Left colon (tissue), 2 donors: ENCODE measurements around the gene UBE3B. TPM values are rescaled to one million over a fixed set of nuclear protein-coding genes. Genes with fewer than 3 reads are reported as not detected.

ENCODE experiments used
- ATAC-seq: fragments of 200-7000 bp; cut with Tn5 transposase; one replicate; pipeline ENCODE4 v1.9.1; 2020; ENCODE audit warnings: mild to moderate bottlenecking, moderate library complexity
- DNase-seq, 2 donors: peaks; one replicate each; pipeline ENCODE4 v3.0.0-alpha.2; 2020
- intact Hi-C, 2 donors: fragments of 100-400 bp; cut with DNase I in 1 of 2; cut with micrococcal nuclease in 1 of 2; formaldehyde crosslinking; loops; one replicate each; pipeline versions ENCODE4 v1.11.2 to v1.14.0; 2022; cut with DNase I, micrococcal nuclease
- total RNA-seq, 2 donors: library from RNA; stranded (reverse); fragmentation: NEBNext Ultra II Directional; extraction: Animal tissue kit (Norgen Biotek cat#: 25700); gene quantifications; one replicate each; pipeline ENCODE4 v1.2.1, GENCODE V29; 2021
- donor health status: DM: no; HTN: no; CAD: no.
- donor health status: DM: yes; HTN: yes; CAD: no.

The UBE3B gene
- total RNA-seq, 2 donors from 2014 or later: 47.7 to 50.7 TPM

DNA sequence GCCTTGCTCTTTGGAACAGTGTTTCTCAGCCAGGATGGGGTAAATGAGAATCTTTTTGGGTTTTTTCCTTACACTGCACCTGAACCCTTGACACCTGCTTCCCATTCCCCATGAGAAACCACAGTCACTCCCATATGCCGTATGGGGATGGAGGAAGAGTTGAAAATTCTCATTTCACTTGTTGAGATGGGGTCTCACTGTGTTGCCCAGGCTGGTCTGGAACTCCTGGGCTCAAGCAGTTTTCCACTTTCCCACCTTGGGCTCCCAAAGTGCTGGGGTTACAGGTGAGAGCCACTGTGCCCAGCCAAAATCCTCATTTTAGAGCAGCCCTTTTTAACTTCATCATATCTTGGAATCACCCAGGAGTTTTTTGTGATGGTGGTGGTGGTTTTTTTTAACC lies 99.9 kb downstream of the UBE3B start:
- intact Hi-C loops: no loop called here
- DNase-seq (no peak), ATAC-seq (no peak)

DNA sequence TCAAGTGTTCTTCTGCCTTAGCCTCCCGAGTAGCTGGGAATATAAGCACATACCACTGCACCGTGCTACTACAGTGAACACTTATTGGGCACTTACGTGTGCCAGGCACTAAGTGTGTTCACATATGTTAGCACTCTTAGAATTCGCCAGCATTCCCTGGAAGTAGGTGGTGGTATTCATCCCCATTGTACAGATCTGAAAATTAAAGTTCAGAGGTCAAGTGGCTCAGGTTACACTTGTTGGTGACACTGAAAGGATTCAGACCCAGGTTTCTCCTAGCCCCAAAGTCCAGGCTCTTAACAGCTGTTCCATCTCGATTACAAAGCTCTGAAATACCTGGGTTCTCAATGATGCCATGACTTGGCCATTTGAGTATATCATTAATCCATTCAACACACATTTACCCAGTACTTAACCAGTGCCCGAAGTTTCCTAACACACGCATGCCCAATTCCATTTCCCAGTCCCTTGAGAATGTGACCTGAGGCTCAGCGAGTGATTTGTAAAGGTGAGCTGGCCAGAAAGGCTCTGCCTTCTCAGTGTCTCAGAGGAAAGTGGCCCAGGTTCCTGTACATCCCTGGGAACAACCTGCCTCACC lies 101.0 kb downstream of the UBE3B start:
- ATAC-seq (no peak), DNase-seq (no peak)
- intact Hi-C loops: no loop called here

DNA sequence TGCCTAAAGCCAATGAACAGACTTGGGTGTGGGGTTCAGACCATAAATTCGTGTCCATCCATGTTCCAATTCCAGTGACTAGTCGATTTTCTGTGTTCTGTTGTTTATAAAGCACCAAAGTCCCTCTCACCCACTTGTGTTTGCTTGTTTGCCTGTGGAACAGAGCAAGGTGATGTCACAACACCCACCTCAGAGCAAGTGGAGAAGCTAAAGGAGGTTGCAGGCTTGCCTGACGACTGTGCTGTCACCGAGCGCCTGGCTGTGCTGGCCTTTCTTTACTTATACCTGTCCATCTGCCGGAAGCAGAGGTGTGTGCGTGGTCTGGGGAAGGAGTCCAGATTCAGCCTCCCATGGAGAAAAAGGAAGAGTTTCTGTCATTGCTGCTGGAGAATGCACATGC lies 102.2 kb downstream of the UBE3B start:
- intact Hi-C loops: no loop called here
- ATAC-seq (no peak), DNase-seq (no peak)

DNA sequence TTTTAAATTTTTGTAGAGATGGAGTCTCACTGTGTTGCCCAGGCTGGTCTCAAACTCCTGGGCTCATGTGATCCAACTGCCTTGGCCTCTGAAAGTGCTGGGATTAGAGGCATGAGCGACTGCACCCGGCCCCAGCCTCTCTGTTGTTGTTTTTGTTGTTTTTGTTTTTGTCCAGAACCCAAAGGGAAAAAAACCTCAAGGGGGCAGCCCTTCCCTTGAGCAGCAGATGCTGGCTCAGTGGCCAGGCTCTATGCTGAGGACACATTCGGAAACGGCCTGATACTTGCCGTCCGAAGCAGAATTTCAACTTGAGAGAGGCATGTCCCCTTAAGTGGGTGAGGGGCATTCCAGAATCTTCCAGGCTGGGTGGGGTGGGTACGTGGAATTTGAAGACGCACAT lies 102.8 kb downstream of the UBE3B start:
- no peak for ATAC-seq
- intact Hi-C loops: no loop called here

DNA sequence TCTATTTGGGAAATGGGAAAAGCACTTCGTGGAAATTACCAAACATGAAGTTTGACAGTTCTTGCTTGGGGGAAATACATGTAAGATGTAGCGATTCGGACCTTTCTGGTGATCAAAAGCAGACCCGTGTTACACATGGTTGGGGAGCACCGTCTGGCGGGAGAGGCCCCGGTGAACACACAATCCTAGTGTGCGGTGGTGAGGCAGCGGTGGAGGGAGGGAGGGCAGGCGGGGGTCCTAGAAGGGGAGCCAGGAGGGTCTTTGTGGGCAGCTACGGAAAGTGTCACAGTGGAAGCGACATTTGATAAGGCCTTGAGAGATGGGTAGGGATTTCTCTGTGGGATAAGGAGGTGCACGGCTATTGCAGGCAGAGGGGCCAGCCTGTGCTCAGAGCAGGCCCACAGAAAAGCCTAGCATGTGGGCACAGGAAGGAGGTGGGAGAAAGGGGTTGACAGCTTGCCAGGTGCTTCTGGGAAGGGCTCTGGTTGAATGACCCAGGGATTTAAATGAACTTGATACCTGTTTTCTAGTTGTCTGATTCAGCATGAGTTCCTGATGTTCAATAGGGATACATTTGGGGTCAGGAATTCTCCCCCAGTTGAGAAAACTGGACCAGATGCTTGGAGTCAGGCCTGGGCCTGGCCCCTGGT lies 103.4 kb downstream of the UBE3B start:
- intact Hi-C loops: no loop called here
- ATAC-seq (no peak), DNase-seq (no peak)

More for the DNA sequence above, 102.8 kb downstream of the UBE3B start:
- DNase-seq: no peak

DNA sequence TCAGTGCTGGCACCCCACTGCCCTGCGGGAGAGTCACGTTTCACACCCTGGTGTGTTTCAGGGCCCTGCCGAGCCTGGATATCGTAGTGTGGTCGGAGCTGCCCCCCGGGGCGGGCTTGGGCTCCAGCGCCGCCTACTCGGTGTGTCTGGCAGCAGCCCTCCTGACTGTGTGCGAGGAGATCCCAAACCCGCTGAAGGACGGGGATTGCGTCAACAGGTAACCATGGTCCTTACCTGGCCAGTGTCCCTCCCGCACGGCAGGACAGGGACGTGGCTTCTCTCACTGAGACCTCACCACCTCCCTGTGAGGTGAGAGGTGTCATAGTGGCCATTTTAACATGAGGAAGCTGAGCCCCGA lies 103.9 kb downstream of the UBE3B start:
- DNase-seq (no peak), ATAC-seq (peak; percentile 9)
- intact Hi-C loops: no loop called here

DNA sequence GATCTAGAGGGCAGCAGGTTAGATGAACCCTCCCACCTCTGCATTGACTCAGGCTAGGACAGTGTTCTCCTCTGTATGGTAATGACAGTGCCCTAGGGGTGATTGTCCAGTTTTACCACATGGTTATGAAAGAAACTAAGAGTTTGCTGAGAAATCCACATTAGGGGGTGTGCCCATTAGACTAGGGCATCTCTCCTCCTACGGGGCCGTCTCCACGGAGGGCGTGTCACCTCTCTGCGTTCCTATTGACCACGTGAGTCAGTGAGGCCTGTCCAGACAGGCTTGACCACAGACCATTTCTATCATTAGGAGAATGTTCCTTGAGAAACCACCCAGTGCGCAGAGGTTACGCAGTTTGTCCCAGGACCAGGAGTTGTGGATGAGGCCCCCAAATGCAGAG lies 104.4 kb downstream of the UBE3B start:
- no peak for DNase-seq
- intact Hi-C loops: no loop called here
- ATAC-seq: no peak

DNA sequence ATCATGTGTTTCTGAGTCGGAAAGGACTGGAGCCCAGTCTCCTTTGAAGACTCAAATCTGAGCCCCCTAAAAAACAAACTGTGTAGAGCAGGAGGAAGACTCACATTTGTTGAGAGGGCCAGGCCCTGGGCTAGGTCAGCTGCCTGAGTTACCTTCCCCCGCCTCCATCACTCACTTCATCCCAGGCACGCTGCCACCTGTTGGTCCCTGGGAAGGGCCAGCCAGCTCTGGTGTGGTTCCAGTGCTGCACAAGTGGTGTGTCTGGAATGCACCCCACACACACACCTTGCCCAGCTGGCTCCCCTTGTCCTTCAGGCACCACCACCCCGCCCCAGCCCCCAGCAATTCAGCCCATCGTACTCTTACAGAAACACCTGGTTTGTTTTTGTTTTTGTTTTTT lies 105.2 kb downstream of the UBE3B start:
- DNase-seq (no peak), ATAC-seq (peak; percentile 55)
- intact Hi-C loops: no loop called here

DNA sequence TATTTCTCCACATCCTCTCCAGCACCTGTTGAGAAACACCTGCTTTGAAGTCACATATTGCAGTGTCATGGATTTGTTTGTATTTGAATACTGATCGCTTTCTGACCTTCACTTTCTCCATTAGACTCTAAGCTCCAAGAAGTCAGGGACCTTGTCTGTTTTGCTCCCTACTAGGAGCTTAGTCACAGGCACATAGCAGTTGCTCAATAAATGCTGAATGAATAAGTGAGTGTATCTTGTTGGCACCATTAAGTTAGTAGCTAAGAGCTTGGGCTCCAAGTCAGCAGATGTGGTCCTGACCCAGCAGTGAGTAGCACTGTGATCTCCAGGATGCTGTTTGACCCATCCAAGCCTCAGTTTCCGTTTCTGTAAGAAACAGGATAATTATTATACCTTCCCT lies 106.3 kb downstream of the UBE3B start:
- ATAC-seq: no peak
- intact Hi-C loops: no loop called here
- DNase-seq: no peak

Other genes starting within 250 kb of the UBE3B start
- not detected for gene FOXN4, start 168.3 kb upstream of the UBE3B start, total RNA-seq
- under 1 TPM; 0.20 to 0.31 TPM for gene MYO1H, start 129.7 kb upstream of the UBE3B start, total RNA-seq
- gene KCTD10, start 334 bp upstream of the UBE3B start, total RNA-seq: 10 to 100 TPM; 62.8 to 86.8 TPM
- gene MMAB, start 95.9 kb downstream of the UBE3B start, total RNA-seq: 10 to 100 TPM; 31.0 to 51.3 TPM
- gene MVK, start 96.2 kb downstream of the UBE3B start, total RNA-seq: 10 to 100 TPM; 23.1 to 47.2 TPM
- gene FAM222A, start 236.2 kb downstream of the UBE3B start, total RNA-seq: 1 to 10 TPM; 3.0 to 4.7 TPM